Naive thymus-derived CD4-positive, alpha-beta T cell (primary cell): ENCODE data around the gene IGBP1. TPM values are rescaled to one million over a fixed set of nuclear protein-coding genes. Genes with fewer than 3 reads are reported as not detected.

Source experiments
- ATAC-seq: fragments of 150-1000 bp; cut with Tn5 transposase; 2 replicates; pipeline ENCODE4 v1.10.0; 2021; ENCODE audit warnings: mild to moderate bottlenecking, moderate library complexity
- CTCF ChIA-PET: fragments of 350-600 bp; sonication (Branson Sonifier 250); formaldehyde crosslinking; loops from one replicate; lab custom pipeline; 2021; ENCODE audit warnings: antibody characterized with exemption; lab: Charles Lee
- POLR2A ChIA-PET: fragments of 350-600 bp; sonication (Branson Sonifier 250); formaldehyde crosslinking; loops from one replicate; lab custom pipeline; 2021; ENCODE audit warnings: antibody characterized with exemption, inconsistent platforms; lab: Charles Lee
- DNase-seq, 9 donors: peaks; one replicate each; pipeline versions ENCODE4 v3.0.0 to v3.0.0-alpha.2; 2020 to 2022; ENCODE audit warnings: mixed read lengths in 1 of 9
- H3K27ac ChIP-seq: one replicate; pipeline ENCODE4 v1.7.0; 2013; ENCODE audit warnings: mild to moderate bottlenecking, low read depth, low read length, moderate library complexity
- H3K27me3 ChIP-seq, 2 donors: one replicate each; pipeline ENCODE4 v1.7.0; 2013; ENCODE audit warnings: low read length in 2 of 2, mild to moderate bottlenecking in 2 of 2, moderate library complexity in 2 of 2; ENCODE audit not compliant: control insufficient read depth in 2 of 2, insufficient read depth in 2 of 2
- H3K36me3 ChIP-seq, 3 experiments: 1 replicate in 2 of 3; 2 replicates in 1 of 3; pipeline ENCODE4 v1.7.0; 2013; ENCODE audit warnings: low read length in 3 of 3, mild to moderate bottlenecking in 3 of 3, moderate library complexity in 1 of 3; ENCODE audit not compliant: insufficient read depth in 3 of 3, control insufficient read depth in 2 of 3
- H3K4me1 ChIP-seq, 2 donors: one replicate each; pipeline ENCODE4 v1.7.0; 2013; ENCODE audit warnings: low read length in 2 of 2, mild to moderate bottlenecking in 2 of 2, moderate library complexity in 1 of 2; ENCODE audit not compliant: control insufficient read depth in 2 of 2, insufficient read depth in 2 of 2
- H3K4me3 ChIP-seq: 2 replicates; pipeline ENCODE4 v1.7.0; 2013; ENCODE audit warnings: mild to moderate bottlenecking, low read length
- H3K9me3 ChIP-seq, 3 experiments: 1 replicate in 2 of 3; 2 replicates in 1 of 3; pipeline ENCODE4 v1.7.0; 2013; ENCODE audit warnings: low read length in 3 of 3; ENCODE audit not compliant: control insufficient read depth in 2 of 3
- H3K27ac Mint-ChIP-seq, 9 donors: one replicate each; pipeline ENCODE4 v1.8.0; 2020 to 2022; ENCODE audit warnings: mixed read lengths in 9 of 9, mild to moderate bottlenecking in 8 of 9, moderate library complexity in 5 of 9, inconsistent platforms in 2 of 9
- H3K27me3 Mint-ChIP-seq, 5 donors: one replicate each; pipeline ENCODE4 v1.8.0; 2021 to 2022; ENCODE audit warnings: mixed read lengths in 5 of 5, mild to moderate bottlenecking in 1 of 5
- H3K36me3 Mint-ChIP-seq, 5 donors: one replicate each; pipeline ENCODE4 v1.8.0; 2020 to 2022; ENCODE audit warnings: mixed read lengths in 5 of 5, mild to moderate bottlenecking in 3 of 5, inconsistent platforms in 1 of 5
- H3K4me1 Mint-ChIP-seq, 7 donors: one replicate each; pipeline ENCODE4 v1.8.0; 2020 to 2022; ENCODE audit warnings: mixed read lengths in 7 of 7, mild to moderate bottlenecking in 3 of 7, inconsistent platforms in 1 of 7
- H3K4me3 Mint-ChIP-seq, 10 donors: one replicate each; pipeline ENCODE4 v1.8.0; 2020 to 2022; ENCODE audit warnings: mild to moderate bottlenecking in 10 of 10, mixed read lengths in 10 of 10, moderate library complexity in 6 of 10, inconsistent platforms in 2 of 10
- H3K9me3 Mint-ChIP-seq, 11 donors: one replicate each; pipeline ENCODE4 v1.8.0; 2020 to 2022; ENCODE audit warnings: mixed read lengths in 11 of 11, mild to moderate bottlenecking in 4 of 11, inconsistent platforms in 1 of 11, moderate library complexity in 1 of 11
- intact Hi-C, 2 donors: fragments of 100-400 bp; cut with micrococcal nuclease; formaldehyde crosslinking; loops; one replicate each; pipeline ENCODE4 v1.15.1; 2023
- polyA plus RNA-seq, 2 donors: library from polyadenylated mRNA; unstranded; fragments of 300-500 nt; fragmentation: Illumina TruSeq; gene quantifications; one replicate each; pipeline ENCODE4 v1.2.3, GENCODE V29; 2021
- total RNA-seq, 6 experiments: library from RNA in 5 of 6; stranded (reverse) in 5 of 6; gene quantifications; 1 replicate in 5 of 6; 2 replicates in 1 of 6; pipeline ENCODE4 v1.2.3 and lab custom pipeline; 2021 to 2026

IGBP1 gene
- total and polyA plus RNA-seq, 7 experiments from 2014 or later, result 46.7 to 70.1 (median 63.8) TPM

- ChIA-PET CTCF (no interaction called here), POLR2A (no interaction called here)
- Mint-ChIP-seq H3K36me3 (no peaks in the 10 kb centered on the region), H3K9me3 (no peaks in the 10 kb centered on the region), H3K27me3 (no peaks in the 10 kb centered on the region), H3K27ac (no peak overlapping the region), H3K4me1 (peaks cover 0 to 8% (median 0%) of the 10 kb centered on the region in 7 donors), H3K4me3 (no peak overlapping the region)
- Histone ChIP-seq H3K27me3 (no peaks in the 10 kb centered on the region), H3K4me3 (no peak overlapping the region), H3K9me3 (no peaks in the 10 kb centered on the region), H3K36me3 (no peaks in the 10 kb centered on the region), H3K27ac (no peak overlapping the region), H3K4me1 (no peaks in the 10 kb centered on the region)
- intact Hi-C loops, result no loop called here
- ATAC-seq (no peak), DNase-seq (no peak)
Measured at GRCh38 chrX:70172964-70173363, 39.7 kb downstream of the IGBP1 start.

GRCh38 chrX:70174754-70175153 lies 41.5 kb downstream of the IGBP1 start:
- intact Hi-C loops, result no loop called here
- Mint-ChIP-seq H3K36me3 (no peaks in the 10 kb centered on the region), H3K4me3 (no peak overlapping the region), H3K27ac (no peak overlapping the region), H3K27me3 (no peaks in the 10 kb centered on the region), H3K9me3 (no peaks in the 10 kb centered on the region), H3K4me1 (peaks cover 0 to 8% (median 0%) of the 10 kb centered on the region in 7 donors)
- DNase-seq (no peak), ATAC-seq (no peak)
- no peak overlapping the region for H3K4me3 ChIP-seq
- no peaks in the 10 kb centered on the region for H3K27me3 ChIP-seq
- POLR2A ChIA-PET, result no interaction called here
- CTCF ChIA-PET, result no interaction called here
- H3K27ac ChIP-seq, result no peak overlapping the region
- H3K9me3 ChIP-seq, result no peaks in the 10 kb centered on the region
- no peaks in the 10 kb centered on the region for H3K4me1 ChIP-seq
- H3K36me3 ChIP-seq, result no peaks in the 10 kb centered on the region

DNA sequence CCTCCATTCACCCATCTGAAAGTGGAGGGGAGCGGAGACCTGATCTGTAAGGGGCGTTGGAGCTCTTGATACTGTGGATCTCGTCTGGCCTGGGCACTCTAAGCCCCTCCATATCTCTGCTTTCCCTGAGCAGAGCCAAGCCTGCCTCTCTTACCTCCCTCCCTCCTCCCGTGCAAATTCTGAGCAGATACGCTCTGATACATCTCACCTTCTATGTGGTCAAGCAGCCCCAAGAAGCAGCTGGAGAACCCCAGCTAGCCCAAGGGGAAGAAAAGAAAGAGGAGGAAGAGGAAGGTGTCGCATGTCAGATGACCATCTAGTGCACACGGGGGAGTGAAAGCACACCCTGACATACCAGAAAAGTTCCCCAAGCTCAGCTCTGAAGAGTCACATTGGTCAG lies 42.1 kb downstream of the IGBP1 start:
- ATAC-seq (no peak), DNase-seq (no peak)
- H3K36me3 Mint-ChIP-seq, result no peaks in the 10 kb centered on the region
- ChIA-PET CTCF (interaction anchor here (0.6 kb wide), 1 partner anchor 21 kb away, joined by 4 read pairs; no protein-coding TSS in a partner anchor), POLR2A (no interaction called here)
- intact Hi-C loops, result no loop called here
- no peaks in the 10 kb centered on the region for H3K27me3 ChIP-seq
- H3K27ac Mint-ChIP-seq, result no peak overlapping the region
- H3K4me1 ChIP-seq, result no peaks in the 10 kb centered on the region
- H3K4me3 ChIP-seq, result no peak overlapping the region
- no peak overlapping the region for H3K4me3 Mint-ChIP-seq
- no peaks in the 10 kb centered on the region for H3K27me3 Mint-ChIP-seq
- H3K9me3 ChIP-seq, result no peaks in the 10 kb centered on the region
- no peak overlapping the region for H3K27ac ChIP-seq
- no peaks in the 10 kb centered on the region for H3K9me3 Mint-ChIP-seq
- H3K36me3 ChIP-seq, result no peaks in the 10 kb centered on the region
- peaks cover 0 to 8% (median 0%) of the 10 kb centered on the region in 7 donors for H3K4me1 Mint-ChIP-seq

DNA sequence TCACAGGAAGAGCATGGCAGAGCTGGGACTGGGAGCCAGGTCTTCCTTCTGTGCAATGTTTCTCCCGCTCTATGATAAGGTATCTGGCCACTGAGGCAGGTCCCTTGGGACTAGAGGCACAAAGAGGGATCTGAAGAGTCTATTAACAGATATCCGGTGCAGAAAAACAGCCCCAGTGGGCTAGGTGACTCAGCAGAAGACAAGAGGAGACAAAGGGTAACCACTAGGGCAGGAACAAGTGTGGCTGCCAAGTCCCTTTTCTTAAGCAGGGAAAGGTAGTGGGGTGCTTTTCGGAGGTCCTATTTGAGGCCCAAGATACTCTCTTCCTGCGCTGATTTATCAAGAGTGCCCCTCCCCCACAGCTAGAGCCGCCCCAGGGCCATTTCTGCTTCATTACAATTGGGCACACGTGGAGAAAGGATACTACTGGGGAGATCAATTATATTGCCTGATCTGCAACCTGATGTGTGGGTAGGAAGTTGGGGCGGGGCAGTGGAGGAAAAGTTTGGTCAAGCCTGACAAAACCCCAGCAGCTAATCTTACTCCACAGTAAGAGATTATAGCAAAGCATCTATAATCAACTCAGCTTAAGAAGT lies 43.8 kb downstream of the IGBP1 start, which contains the start of gene DGAT2L6:
Gene DGAT2L6 (plus strand): TSS at position 546 of the 596 bp plus-strand sequence. CDS start 100 bp downstream, outside the sequence.
- intact Hi-C loops, result no loop called here
- peaks cover 0 to 8% (median 0%) of the 10 kb centered on the region in 7 donors for H3K4me1 Mint-ChIP-seq
- POLR2A ChIA-PET, result no interaction called here

GRCh38 chrX:70183091-70183490 lies 49.8 kb downstream of the IGBP1 start:
- H3K27me3 ChIP-seq, result no peaks in the 10 kb centered on the region
- no peaks in the 10 kb centered on the region for H3K36me3 Mint-ChIP-seq

More for the DNA sequence above, 43.8 kb downstream of the IGBP1 start, which contains the start of gene DGAT2L6:
- no peak for ATAC-seq
- peak within 1 kb of the TSS in 1 of 10 donors; percentile 8 for H3K4me3 Mint-ChIP-seq
- no peaks in the 10 kb centered on the region for H3K9me3 ChIP-seq
- no peak for DNase-seq
- H3K36me3 ChIP-seq, result no peaks in the 10 kb centered on the region
- CTCF ChIA-PET, result no interaction called here
- H3K4me1 ChIP-seq, result no peaks in the 10 kb centered on the region
- H3K4me3 ChIP-seq, result no peak within 1 kb of the TSS
- no peaks in the 10 kb centered on the region for H3K27me3 ChIP-seq
- no peaks in the 10 kb centered on the region for H3K36me3 Mint-ChIP-seq
- H3K27ac ChIP-seq, result no peak within 1 kb of the TSS
- peaks cover 0 to 1% (median 0%) of the 10 kb centered on the region in 11 donors for H3K9me3 Mint-ChIP-seq
- H3K27me3 Mint-ChIP-seq, result no peaks in the 10 kb centered on the region
- H3K27ac Mint-ChIP-seq, result peak within 1 kb of the TSS in 1 of 9 donors; percentile 29

GRCh38 chrX:70190225-70190624 lies 57.0 kb downstream of the IGBP1 start:
- H3K27ac Mint-ChIP-seq, result no peak overlapping the region
- Histone ChIP-seq H3K27ac (no peak overlapping the region), H3K4me3 (no peak overlapping the region), H3K36me3 (no peaks in the 10 kb centered on the region), H3K9me3 (no peaks in the 10 kb centered on the region), H3K27me3 (no peaks in the 10 kb centered on the region), H3K4me1 (no peaks in the 10 kb centered on the region)
- H3K27me3 Mint-ChIP-seq, result peaks cover 3 to 15% (median 11%) of the 10 kb centered on the region in 5 donors
- CTCF ChIA-PET, result no interaction called here
- H3K36me3 Mint-ChIP-seq, result peaks cover 0 to 10% (median 9%) of the 10 kb centered on the region in 5 donors
- POLR2A ChIA-PET, result no interaction called here
- no peak for ATAC-seq
- no peak for DNase-seq
- H3K4me3 Mint-ChIP-seq, result no peak overlapping the region
- peaks cover 3 to 12% (median 6%) of the 10 kb centered on the region in 11 donors for H3K9me3 Mint-ChIP-seq
- peaks cover 0 to 1% (median 0%) of the 10 kb centered on the region in 7 donors for H3K4me1 Mint-ChIP-seq
- intact Hi-C loops, result loop anchor here in 1 of 2 donors (10.0 kb wide), 1 partner anchor 475 kb away; no protein-coding TSS in a partner anchor

More at GRCh38 chrX:70183091-70183490, 49.8 kb downstream of the IGBP1 start:
- Histone ChIP-seq H3K27ac (no peak overlapping the region), H3K4me1 (no peaks in the 10 kb centered on the region), H3K36me3 (no peaks in the 10 kb centered on the region), H3K4me3 (no peak overlapping the region), H3K9me3 (no peaks in the 10 kb centered on the region)
- H3K9me3 Mint-ChIP-seq, result peaks cover 0 to 2% (median 0%) of the 10 kb centered on the region in 11 donors
- no peak for ATAC-seq
- no peaks in the 10 kb centered on the region for H3K4me1 Mint-ChIP-seq
- no peak overlapping the region for H3K27ac Mint-ChIP-seq
- H3K4me3 Mint-ChIP-seq, result no peak overlapping the region
- intact Hi-C loops, result no loop called here
- ChIA-PET CTCF (no interaction called here), POLR2A (no interaction called here)
- DNase-seq, result no peak
- peaks cover 0 to 8% (median 3%) of the 10 kb centered on the region in 5 donors for H3K27me3 Mint-ChIP-seq
